IMR-90 (cell line): ENCODE results near the gene DPH2. TPM values are rescaled to one million over a fixed set of nuclear protein-coding genes. Genes with fewer than 3 reads are reported as not detected.

Experiments used
- ATAC-seq: fragments of 200-7000 bp; cut with Tn5 transposase; 2 replicates; pipeline ENCODE4 v1.9.1; 2020; ENCODE audit warnings: low read depth, mild to moderate bottlenecking, moderate library complexity
- BruUV-seq: library from RNA; stranded (reverse); fragments of 400-500 nt; replicated peaks from 2 replicates; lab custom pipeline; 2021; lab: Mats Ljungman, UMichigan
- CTCF ChIA-PET: fragments of 300-600 bp; formaldehyde crosslinking; extraction: SDS; loops from one replicate; lab custom pipeline; 2021; ENCODE audit warnings: antibody characterized with exemption; lab: Yijun Ruan, JAX
- POLR2A ChIA-PET: fragments of 300-600 bp; sonication (Branson Sonifier 250); formaldehyde crosslinking; loops from one replicate; lab custom pipeline; 2022; ENCODE audit warnings: antibody characterized with exemption; ENCODE audit not compliant: unreplicated experiment; lab: Charles Lee
- DNase-seq: peaks from one replicate; pipeline ENCODE4 v3.0.0; 2013
- H2AFZ ChIP-seq: replicated peaks from 2 replicates; pipeline ENCODE3; 2013; ENCODE audit warnings: low read length, mild to moderate bottlenecking; ENCODE audit not compliant: poor library complexity
- H2AK5ac ChIP-seq: 2 replicates; pipeline ENCODE4 v1.6.1; 2013; ENCODE audit warnings: low read depth, low read length, inconsistent platforms
- H2AK9ac ChIP-seq: replicated peaks from 2 replicates; pipeline ENCODE3; 2013; ENCODE audit warnings: mild to moderate bottlenecking, low read depth, low read length, moderate library complexity; ENCODE audit not compliant: poor library complexity
- H2BK120ac ChIP-seq: 2 replicates; pipeline ENCODE4 v1.6.1; 2013; ENCODE audit warnings: low read depth, low read length, inconsistent platforms
- H2BK15ac ChIP-seq: 3 replicates; pipeline ENCODE4 v1.6.1; 2013; ENCODE audit warnings: low read depth, low read length, inconsistent platforms
- H2BK20ac ChIP-seq: 2 replicates; pipeline ENCODE4 v1.6.1; 2013; ENCODE audit warnings: low read depth, mild to moderate bottlenecking, inconsistent platforms, low read length, moderate library complexity
- H2BK5ac ChIP-seq: 2 replicates; pipeline ENCODE4 v1.6.1; 2013; ENCODE audit warnings: mild to moderate bottlenecking, low read depth, low read length, inconsistent platforms; ENCODE audit not compliant: poor library complexity, severe bottlenecking
- H3K14ac ChIP-seq: replicated peaks from 2 replicates; pipeline ENCODE4 v1.6.1; 2013; ENCODE audit warnings: low read depth, low read length, inconsistent platforms
- H3K18ac ChIP-seq: 2 replicates; pipeline ENCODE4 v1.6.1; 2013; ENCODE audit warnings: low read depth, low read length, control low read depth
- H3K23ac ChIP-seq: 2 replicates; pipeline ENCODE4 v1.6.1; 2013; ENCODE audit warnings: low read depth, low read length, inconsistent platforms
- H3K27ac ChIP-seq: 2 replicates; pipeline ENCODE4 v1.5.1; 2013; ENCODE audit warnings: mild to moderate bottlenecking, control low read depth, low read length; ENCODE audit not compliant: insufficient read depth
- H3K27me3 ChIP-seq: 2 replicates; pipeline ENCODE4 v1.6.1; 2013; ENCODE audit warnings: low read length; ENCODE audit not compliant: control insufficient read depth, insufficient read depth
- H3K36me3 ChIP-seq: 2 replicates; pipeline ENCODE4 v1.6.1; 2013; ENCODE audit warnings: low read length, mixed read lengths; ENCODE audit not compliant: control insufficient read depth, insufficient read depth
- H3K4ac ChIP-seq: 2 replicates; pipeline ENCODE4 v1.6.1; 2013; ENCODE audit warnings: low read depth, low read length, inconsistent platforms
- H3K4me1 ChIP-seq: 2 replicates; pipeline ENCODE4 v1.6.1; 2013; ENCODE audit warnings: low read length, mixed read lengths; ENCODE audit not compliant: control insufficient read depth, insufficient read depth
- H3K4me2 ChIP-seq: 2 replicates; pipeline ENCODE4 v1.6.1; 2013; ENCODE audit warnings: low read depth, mild to moderate bottlenecking, control low read depth, low read length, moderate library complexity
- H3K4me3 ChIP-seq: 2 replicates; pipeline ENCODE4 v1.5.1; 2013; ENCODE audit warnings: low read depth, mild to moderate bottlenecking, control low read depth, low read length, moderate library complexity; ENCODE audit not compliant: insufficient read depth
- H3K56ac ChIP-seq: 2 replicates; pipeline ENCODE4 v1.6.1; 2013; ENCODE audit warnings: low read length, inconsistent platforms; ENCODE audit not compliant: insufficient read depth; ENCODE audit errors: extremely low read depth
- H3K79me1 ChIP-seq, 2 experiments: 2 replicates each; pipeline ENCODE4 v1.6.1; 2013; ENCODE audit warnings: low read length in 2 of 2, inconsistent platforms in 1 of 2, low read depth in 1 of 2
- H3K9ac ChIP-seq: 2 replicates; pipeline ENCODE4 v1.6.1; 2013; ENCODE audit warnings: low read depth, low read length, control low read depth
- H3K9me1 ChIP-seq: 2 replicates; pipeline ENCODE4 v1.6.1; 2013; ENCODE audit warnings: low read length, inconsistent platforms; ENCODE audit not compliant: insufficient read depth
- H3K9me3 ChIP-seq: 2 replicates; pipeline ENCODE4 v1.6.1; 2013; ENCODE audit warnings: low read length; ENCODE audit not compliant: control insufficient read depth, insufficient read depth
- H4K20me1 ChIP-seq: 2 replicates; pipeline ENCODE4 v1.6.1; 2013; ENCODE audit warnings: low read length, inconsistent platforms; ENCODE audit not compliant: insufficient read depth
- H4K5ac ChIP-seq: 2 replicates; pipeline ENCODE4 v1.6.1; 2013; ENCODE audit warnings: mild to moderate bottlenecking, low read depth, low read length, control low read depth
- H4K8ac ChIP-seq, 2 experiments: 2 replicates each; pipeline ENCODE4 v1.6.1; 2013; ENCODE audit warnings: low read depth in 2 of 2, low read length in 2 of 2, control low read depth in 1 of 2, inconsistent platforms in 1 of 2
- H4K91ac ChIP-seq: 2 replicates; pipeline ENCODE4 v1.6.1; 2013; ENCODE audit warnings: low read depth, low read length, inconsistent platforms; ENCODE audit not compliant: insufficient read depth
- BHLHE40 ChIP-seq: fragments of 150-350 bp; IDR thresholded peaks from 2 replicates; pipeline ENCODE4 v1.6.1; 2016; ENCODE audit warnings: mild to moderate bottlenecking, low read depth, low read length
- CEBPB ChIP-seq: IDR thresholded peaks from 2 replicates; pipeline ENCODE4 v1.6.1; 2012; ENCODE audit warnings: low read depth, low read length, improper control_type of control experiment
- CHD1 ChIP-seq: IDR thresholded peaks from 2 replicates; pipeline ENCODE4 v1.6.1; 2012; ENCODE audit warnings: low read depth, low read length, improper control_type of control experiment
- FOS ChIP-seq: fragments of 150-350 bp; IDR thresholded peaks from 2 replicates; pipeline ENCODE4 v1.6.1; 2016; ENCODE audit warnings: low read depth, low read length
- MAFK ChIP-seq: IDR thresholded peaks from 2 replicates; pipeline ENCODE4 v1.6.1; 2012; ENCODE audit warnings: low read depth, low read length, improper control_type of control experiment
- MXI1 ChIP-seq: IDR thresholded peaks from 2 replicates; pipeline ENCODE4 v1.6.1; 2012; ENCODE audit warnings: low read depth, mild to moderate bottlenecking, low read length, moderate library complexity, borderline replicate concordance
- NFE2L2 ChIP-seq: fragments of 150-350 bp; IDR thresholded peaks from 2 replicates; pipeline ENCODE4 v1.6.1; 2016; ENCODE audit warnings: low read depth, mild to moderate bottlenecking, low read length
- POLR2A ChIP-seq: IDR thresholded peaks from 2 replicates; pipeline ENCODE4 v1.6.1; 2012; ENCODE audit warnings: mild to moderate bottlenecking, low read depth, low read length
- RAD21 ChIP-seq: IDR thresholded peaks from 2 replicates; pipeline ENCODE4 v1.6.1; 2012; ENCODE audit warnings: low read length, improper control_type of control experiment
- RCOR1 ChIP-seq: IDR thresholded peaks from 2 replicates; pipeline ENCODE4 v1.6.1; 2012; ENCODE audit warnings: mild to moderate bottlenecking, low read length, improper control_type of control experiment; ENCODE audit not compliant: insufficient replicate concordance
- RFX5 ChIP-seq: IDR thresholded peaks from 2 replicates; pipeline ENCODE4 v1.8.0; 2012; ENCODE audit warnings: low read depth, mild to moderate bottlenecking, low read length, moderate library complexity
- SMC3 ChIP-seq: fragments of 150-350 bp; IDR thresholded peaks from 2 replicates; pipeline ENCODE4 v1.6.1; 2016; ENCODE audit warnings: low read depth, mild to moderate bottlenecking, antibody characterized with exemption, low read length, moderate library complexity
- WGBS, 2 experiments: methylation state at CpG; one replicate each; pipeline versions ENCODE4 v1.1.5 to v1.1.7; 2013; ENCODE audit warnings: missing lambda C conversion rate in 2 of 2; ENCODE audit not compliant: insufficient read length in 1 of 2; ENCODE audit errors: extremely low coverage in 2 of 2; 5-methylcytosine and 5-hydroxymethylcytosine counted together
- dilution Hi-C: fragments of 300-500 bp; cut with HindIII; formaldehyde crosslinking; loops from one replicate; pipeline ENCODE4 v1.14.3; 2018; ENCODE audit warnings: low sequenced_read_pairs; ENCODE audit not compliant: unreplicated experiment
- in situ Hi-C: fragments of 300-500 bp; cut with MboI; formaldehyde crosslinking; loops from 3 replicates; pipeline ENCODE4 v1.14.3; 2019; ENCODE audit warnings: low sequenced_read_pairs, inconsistent platforms, mixed read lengths
- intact Hi-C: fragments of 100-400 bp; cut with micrococcal nuclease; formaldehyde crosslinking; loops from 2 replicates; pipeline ENCODE4 v1.10.0; 2022
- polyA plus RNA-seq, 3 experiments: library from polyadenylated mRNA; depleted of rRNA; stranded (reverse); fragments of >200 nt; gene quantifications; 2 replicates each; pipeline ENCODE4 v1.2.3, GENCODE V29; 2012; ENCODE audit warnings: low replicate concordance in 1 of 3
- total RNA-seq: library from RNA; depleted of rRNA; stranded (reverse); fragments of >200 nt; gene quantifications from 2 replicates; pipeline ENCODE4 v1.2.3, GENCODE V29; 2012
- TF ChIP-seq, protein P1 (sequence below): fragments of 150-350 bp; IDR thresholded peaks from 2 replicates; pipeline ENCODE4 v1.6.1; 2016; ENCODE audit warnings: low read depth, mild to moderate bottlenecking, low read length, moderate library complexity, borderline replicate concordance
- TF ChIP-seq, protein P2 (sequence below): conservative IDR thresholded peaks from 2 replicates; pipeline ENCODE4 v1.5.1; 2012; ENCODE audit warnings: mild to moderate bottlenecking, low read depth, low read length, improper control_type of control experiment

Gene DPH2
- total and polyA plus RNA-seq, 2 of the 4 experiments (the other 2 are of a cell fraction) = 21.0 to 32.2 TPM

- Histone ChIP-seq H4K5ac (no peak overlapping the region), H4K91ac (no peak overlapping the region), H3K4me1 (no peaks in the 10 kb centered on the region; the same call in 1 of the 2 replicates), H3K23ac (no peak overlapping the region), H3K9me3 (no peaks in the 10 kb centered on the region), H3K9ac (no peak overlapping the region), H2AK5ac (no peak overlapping the region), H2AFZ (no peak overlapping the region), H2BK20ac (no peak overlapping the region), H2BK5ac (no peak overlapping the region), H3K36me3 (peaks cover 5% of the 10 kb centered on the region; the same call in 1 of the 2 replicates), H3K79me1 (no peaks in the 10 kb centered on the region), H3K4ac (no peak overlapping the region), H4K20me1 (no peaks in the 10 kb centered on the region), H3K14ac (no peak overlapping the region), H2BK15ac (no peak overlapping the region), H4K8ac (no peak overlapping the region), H2BK120ac (no peak overlapping the region), H3K56ac (no peak overlapping the region), H3K27ac (no peak overlapping the region), H3K9me1 (no peaks in the 10 kb centered on the region), H3K27me3 (no peaks in the 10 kb centered on the region), H3K4me2 (no peak overlapping the region), H3K4me3 (no peak overlapping the region), H3K18ac (no peak overlapping the region), H2AK9ac (no peak overlapping the region)
- no CpG with 5 or more reads among the region's 12 CpGs for WGBS, 2 experiments
- DNase-seq (no peak), ATAC-seq (no peak)
- CTCF ChIA-PET = no interaction called here
- in situ Hi-C loops (loop anchor here (5.0 kb wide), 1 partner anchor 39 kb away; no protein-coding TSS in a partner anchor), intact Hi-C loops (loop anchor here (5.0 to 10.0 kb wide), 3 partner anchors 209 to 589 kb away; no protein-coding TSS in a partner anchor), dilution Hi-C loops (no loop called here)
- POLR2A ChIA-PET = no interaction called here
- TF ChIP-seq, protein P1, sequence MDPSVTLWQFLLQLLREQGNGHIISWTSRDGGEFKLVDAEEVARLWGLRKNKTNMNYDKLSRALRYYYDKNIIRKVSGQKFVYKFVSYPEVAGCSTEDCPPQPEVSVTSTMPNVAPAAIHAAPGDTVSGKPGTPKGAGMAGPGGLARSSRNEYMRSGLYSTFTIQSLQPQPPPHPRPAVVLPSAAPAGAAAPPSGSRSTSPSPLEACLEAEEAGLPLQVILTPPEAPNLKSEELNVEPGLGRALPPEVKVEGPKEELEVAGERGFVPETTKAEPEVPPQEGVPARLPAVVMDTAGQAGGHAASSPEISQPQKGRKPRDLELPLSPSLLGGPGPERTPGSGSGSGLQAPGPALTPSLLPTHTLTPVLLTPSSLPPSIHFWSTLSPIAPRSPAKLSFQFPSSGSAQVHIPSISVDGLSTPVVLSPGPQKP = no peak
- TF ChIP-seq CHD1 (no peak), RAD21 (no peak), MXI1 (no peak), BHLHE40 (no peak), POLR2A (no peak), SMC3 (no peak), CEBPB (no peak), NFE2L2 (no peak), RCOR1 (no peak), MAFK (no peak), RFX5 (no peak), FOS (no peak)
- TF ChIP-seq, protein P2, sequence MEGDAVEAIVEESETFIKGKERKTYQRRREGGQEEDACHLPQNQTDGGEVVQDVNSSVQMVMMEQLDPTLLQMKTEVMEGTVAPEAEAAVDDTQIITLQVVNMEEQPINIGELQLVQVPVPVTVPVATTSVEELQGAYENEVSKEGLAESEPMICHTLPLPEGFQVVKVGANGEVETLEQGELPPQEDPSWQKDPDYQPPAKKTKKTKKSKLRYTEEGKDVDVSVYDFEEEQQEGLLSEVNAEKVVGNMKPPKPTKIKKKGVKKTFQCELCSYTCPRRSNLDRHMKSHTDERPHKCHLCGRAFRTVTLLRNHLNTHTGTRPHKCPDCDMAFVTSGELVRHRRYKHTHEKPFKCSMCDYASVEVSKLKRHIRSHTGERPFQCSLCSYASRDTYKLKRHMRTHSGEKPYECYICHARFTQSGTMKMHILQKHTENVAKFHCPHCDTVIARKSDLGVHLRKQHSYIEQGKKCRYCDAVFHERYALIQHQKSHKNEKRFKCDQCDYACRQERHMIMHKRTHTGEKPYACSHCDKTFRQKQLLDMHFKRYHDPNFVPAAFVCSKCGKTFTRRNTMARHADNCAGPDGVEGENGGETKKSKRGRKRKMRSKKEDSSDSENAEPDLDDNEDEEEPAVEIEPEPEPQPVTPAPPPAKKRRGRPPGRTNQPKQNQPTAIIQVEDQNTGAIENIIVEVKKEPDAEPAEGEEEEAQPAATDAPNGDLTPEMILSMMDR = no peak
- BruUV-seq = no TSS peak
These were observed 38.4 kb downstream of the DPH2 start for GRCh38 chr1:44008259-44008658.
